Medulla oblongata (tissue), 1 donor: ENCODE measurements around the gene MUC20.

Source experiments
- DNase-seq: peaks from one replicate; pipeline ENCODE4 v3.0.0-alpha.2; 2015; ENCODE audit errors: extremely low spot score

Gene MUC20

GRCh38 chr3:195755391-195755790 lies 34.6 kb downstream of the MUC20 start:
- no peak for DNase-seq

- no peak for DNase-seq
These were observed 35.3 kb downstream of the MUC20 start for GRCh38 chr3:195755791-195756676.

- no peak for DNase-seq
These were observed 36.6 kb downstream of the MUC20 start for GRCh38 chr3:195757438-195757770.

GRCh38 chr3:195757827-195758226 lies 37.0 kb downstream of the MUC20 start:
- DNase-seq = no peak

GRCh38 chr3:195758721-195759353 lies 38.1 kb downstream of the MUC20 start:
- no peak for DNase-seq

- peak; percentile 32 for DNase-seq
These were observed 39.8 kb downstream of the MUC20 start for GRCh38 chr3:195760345-195761122.

GRCh38 chr3:195761123-195761566 lies 40.4 kb downstream of the MUC20 start:
- no peak for DNase-seq

- no peak for DNase-seq
These were observed 40.9 kb downstream of the MUC20 start for GRCh38 chr3:195761567-195762248.

GRCh38 chr3:195762249-195762585 lies 41.4 kb downstream of the MUC20 start:
- no peak for DNase-seq

- no peak for DNase-seq
These were observed 41.8 kb downstream of the MUC20 start for GRCh38 chr3:195762611-195763010.

GRCh38 chr3:195763076-195763830 lies 42.5 kb downstream of the MUC20 start:
- no peak for DNase-seq

- DNase-seq = no peak
These were observed 43.4 kb downstream of the MUC20 start for GRCh38 chr3:195763843-195764825.

- DNase-seq = no peak
These were observed 44.4 kb downstream of the MUC20 start for GRCh38 chr3:195764961-195765706.

- DNase-seq = no peak
These were observed 45.9 kb downstream of the MUC20 start for GRCh38 chr3:195766671-195767070.

GRCh38 chr3:195767792-195768191 lies 47.0 kb downstream of the MUC20 start:
- DNase-seq = no peak

GRCh38 chr3:195768414-195768813 lies 47.6 kb downstream of the MUC20 start:
- DNase-seq = no peak

GRCh38 chr3:195768831-195769303 lies 48.1 kb downstream of the MUC20 start:
- DNase-seq = no peak

GRCh38 chr3:195769551-195769950 lies 48.8 kb downstream of the MUC20 start:
- DNase-seq = no peak
